Measurements from ENCODE around the gene GLT1D1. TPM values are rescaled to one million over a fixed set of nuclear protein-coding genes. Genes with fewer than 3 reads are reported as not detected.

Gene GLT1D1
- total RNA-seq, 2 experiments from 2014 or later = 0.32 TPM; not detected in 1

GRCh38 chr12:128810182-128811127 is 42.8 kb upstream of the GLT1D1 start:
- Histone ChIP-seq H3K9me2 (ENCODE audit: insufficient read depth, low read length) (no peaks in the 10 kb centered on the region), H3K9me3 (ENCODE audit: low read length) (no peaks in the 10 kb centered on the region), H3K79me2 (ENCODE audit: insufficient read depth, low read depth, low read length) (peaks cover 89% of the 10 kb centered on the region), H3K4me3 (ENCODE audit: low read depth, low read length, poor library complexity, severe bottlenecking) (peak overlapping the region; percentile 36), H3K4me1 (ENCODE audit: insufficient read depth, low read length, poor library complexity, severe bottlenecking) (peaks cover 31% of the 10 kb centered on the region), H3K27ac (ENCODE audit: low read depth, low read length, poor library complexity, severe bottlenecking) (peak overlapping the region; percentile 33), H3K36me3 (ENCODE audit: insufficient read depth, low read length) (peaks cover 98% of the 10 kb centered on the region), H4K20me1 (ENCODE audit: insufficient read depth, low read length) (peaks cover 32% of the 10 kb centered on the region; the same call in 1 of the 2 replicates), H2AFZ (ENCODE audit: low read length) (no peak overlapping the region), H3K4me2 (ENCODE audit: low read length) (peak overlapping the region; percentile 64)
- no TSS peak for BruUV-seq (replicated peaks)
- peak; percentile 33 for DNase-seq (ENCODE audit: low spot score)
- no peak for TF ChIP-seq EZH2phosphoT487 (IDR thresholded peaks at IDR 0.05; ENCODE audit: borderline replicate concordance, low read depth, low read length)
- TF ChIP-seq CTCF (conservative IDR thresholded peaks at IDR 0.05; ENCODE audit: low read length) = no peak
- ChIA-PET CTCF (ENCODE audit: unreplicated experiment) (interaction anchor here (0.7 to 1.4 kb wide), 5 partner anchors 9 to 14 kb away, joined by 3 to 5 read pairs (median 4); no protein-coding TSS in a partner anchor), POLR2A (interaction anchor here (0.6 to 2.5 kb wide), 9 partner anchors 10 to 447 kb away, joined by 3 to 34 read pairs (median 7); partner anchors contain the start of gene SLC15A4)
- intact Hi-C loops (cut with micrococcal nuclease; ENCODE audit: unreplicated experiment) = no loop called here

GRCh38 chr12:128811806-128812205 is 41.5 kb upstream of the GLT1D1 start:
- peaks cover 90% of the 10 kb centered on the region for H3K36me3 ChIP-seq (ENCODE audit: insufficient read depth, low read length)
- peaks cover 38% of the 10 kb centered on the region for H3K4me1 ChIP-seq (ENCODE audit: insufficient read depth, low read length, poor library complexity, severe bottlenecking)
- no peaks in the 10 kb centered on the region for H3K9me3 ChIP-seq (ENCODE audit: low read length)
- no peak for DNase-seq (ENCODE audit: low spot score)
- no peaks in the 10 kb centered on the region for H3K9me2 ChIP-seq (ENCODE audit: insufficient read depth, low read length)
- ChIA-PET CTCF (ENCODE audit: unreplicated experiment) (interaction anchor here (0.7 kb wide), 1 partner anchor 14 kb away, joined by 3 read pairs; no protein-coding TSS in a partner anchor), POLR2A (interaction anchor here (2.1 kb wide), 1 partner anchor 12 kb away, joined by 7 read pairs; the partner anchor contains the start of gene SLC15A4)
- H3K4me3 ChIP-seq (ENCODE audit: low read depth, low read length, poor library complexity, severe bottlenecking) = no peak overlapping the region
- no peak overlapping the region for H2AFZ ChIP-seq (ENCODE audit: low read length)
- H3K4me2 ChIP-seq (ENCODE audit: low read length) = peak overlapping the region; percentile 64
- no peak for TF ChIP-seq CTCF (conservative IDR thresholded peaks at IDR 0.05; ENCODE audit: low read length)
- no peak for TF ChIP-seq EZH2phosphoT487 (IDR thresholded peaks at IDR 0.05; ENCODE audit: borderline replicate concordance, low read depth, low read length)
- peak overlapping the region; percentile 33 for H3K27ac ChIP-seq (ENCODE audit: low read depth, low read length, poor library complexity, severe bottlenecking)
- peaks cover 46% of the 10 kb centered on the region for H4K20me1 ChIP-seq (ENCODE audit: insufficient read depth, low read length)
- H3K79me2 ChIP-seq (ENCODE audit: insufficient read depth, low read depth, low read length) = peaks cover 94% of the 10 kb centered on the region
- no TSS peak for BruUV-seq (replicated peaks)
- intact Hi-C loops (cut with micrococcal nuclease; ENCODE audit: unreplicated experiment) = no loop called here
